Testis (tissue), 3 donors: ENCODE data around the gene TAB2. TPM values are rescaled to one million over a fixed set of nuclear protein-coding genes. Genes with fewer than 3 reads are reported as not detected.

Experiments
- DNase-seq: peaks from one replicate; pipeline ENCODE4 v3.0.0-alpha.2; 2019
- H3K27ac ChIP-seq, 2 donors: fragments of 200-600 bp; sonication (generic); one replicate each; pipeline ENCODE4 v1.5.1; 2019
- H3K27me3 ChIP-seq: fragments of 200-600 bp; sonication (generic); one replicate; pipeline ENCODE4 v1.5.1; 2019
- H3K36me3 ChIP-seq: fragments of 200-600 bp; sonication (generic); one replicate; pipeline ENCODE4 v1.5.1; 2017; ENCODE audit warnings: low read depth; ENCODE audit errors: missing control alignments
- H3K4me1 ChIP-seq: fragments of 200-600 bp; sonication (generic); one replicate; pipeline ENCODE4 v1.5.1; 2019
- H3K4me3 ChIP-seq, 2 donors: fragments of 200-600 bp; sonication (generic); one replicate each; pipeline ENCODE4 v1.5.1; 2017 to 2019
- H3K9me3 ChIP-seq: fragments of 200-600 bp; sonication (generic); one replicate; pipeline ENCODE4 v1.5.1; 2017
- POLR2A ChIP-seq: fragments of 450-650 bp; IDR thresholded peaks from one replicate; pipeline ENCODE4 v1.6.1; 2017; ENCODE audit warnings: antibody characterized with exemption, mild to moderate bottlenecking, moderate library complexity
- WGBS, 2 donors: methylation state at CpG; one replicate each; pipeline ENCODE4 v1.1.5; 2018; 5-methylcytosine and 5-hydroxymethylcytosine counted together
- intact Hi-C: fragments of 100-400 bp; cut with DNase I; formaldehyde crosslinking; loops from one replicate; pipeline ENCODE4 v1.15.1; 2023; ENCODE audit warnings: low total_unique reads
- polyA plus RNA-seq: library from polyadenylated mRNA; stranded (reverse); fragments of 350-450 nt; fragmentation: Illumina TruSeq; extraction: RNeasy Lipid Tissue Mini Kit (QIAGEN cat#74804); gene quantifications from one replicate; pipeline ENCODE4 v1.2.3, GENCODE V29; 2014; ENCODE audit warnings: low read depth, low replicate concordance; ENCODE audit not compliant: insufficient read depth
- total RNA-seq, 2 donors: library from RNA; depleted of rRNA; stranded (reverse); fragments of >200 nt; gene quantifications; one replicate each; pipeline ENCODE4 v1.2.3, GENCODE V29; 2016
- TF ChIP-seq, protein P1 (sequence below), 3 experiments: fragments of 450-650 bp in 2 of 3; fragments of 200-600 bp in 1 of 3; sonication (generic) in 1 of 3; IDR thresholded peaks; one replicate each; pipeline ENCODE4 v1.5.1; 2016 to 2019; ENCODE audit warnings: antibody characterized with exemption in 3 of 3, mild to moderate bottlenecking in 2 of 3, moderate library complexity in 1 of 3

The TAB2 gene
- total and polyA plus RNA-seq, 3 donors from 2014 or later: 45.1 to 84.7 (median 61.0) TPM

DNA sequence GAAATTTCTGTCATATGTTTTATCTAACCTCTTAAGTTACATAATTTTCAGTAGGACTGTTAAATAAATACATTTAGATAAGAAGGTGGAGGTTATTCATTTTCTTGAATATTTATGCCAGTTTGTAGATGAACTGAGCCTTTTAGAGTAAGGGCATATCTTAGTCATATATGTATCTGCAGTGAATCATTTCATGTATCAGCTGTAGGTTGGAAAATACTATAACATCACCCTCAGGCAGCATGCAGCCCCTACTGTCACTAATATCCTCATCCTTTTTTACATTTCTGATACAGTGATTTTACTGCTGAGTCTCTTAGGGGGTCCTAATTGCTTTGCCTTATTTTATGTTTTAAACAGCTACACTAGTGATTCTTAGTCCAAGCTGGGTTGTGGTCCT, 63.0 kb downstream of the TAB2 start:
- H3K4me3 ChIP-seq: no peak overlapping the region
- no peaks in the 10 kb centered on the region for H3K27me3 ChIP-seq
- H3K27ac ChIP-seq: no peak overlapping the region
- no peaks in the 10 kb centered on the region for H3K4me1 ChIP-seq
- H3K36me3 ChIP-seq: no peaks in the 10 kb centered on the region
- intact Hi-C loops: no loop called here
- H3K9me3 ChIP-seq: no peaks in the 10 kb centered on the region
- no peak for DNase-seq
- TF ChIP-seq POLR2A: no peak
- TF ChIP-seq, protein P1, sequence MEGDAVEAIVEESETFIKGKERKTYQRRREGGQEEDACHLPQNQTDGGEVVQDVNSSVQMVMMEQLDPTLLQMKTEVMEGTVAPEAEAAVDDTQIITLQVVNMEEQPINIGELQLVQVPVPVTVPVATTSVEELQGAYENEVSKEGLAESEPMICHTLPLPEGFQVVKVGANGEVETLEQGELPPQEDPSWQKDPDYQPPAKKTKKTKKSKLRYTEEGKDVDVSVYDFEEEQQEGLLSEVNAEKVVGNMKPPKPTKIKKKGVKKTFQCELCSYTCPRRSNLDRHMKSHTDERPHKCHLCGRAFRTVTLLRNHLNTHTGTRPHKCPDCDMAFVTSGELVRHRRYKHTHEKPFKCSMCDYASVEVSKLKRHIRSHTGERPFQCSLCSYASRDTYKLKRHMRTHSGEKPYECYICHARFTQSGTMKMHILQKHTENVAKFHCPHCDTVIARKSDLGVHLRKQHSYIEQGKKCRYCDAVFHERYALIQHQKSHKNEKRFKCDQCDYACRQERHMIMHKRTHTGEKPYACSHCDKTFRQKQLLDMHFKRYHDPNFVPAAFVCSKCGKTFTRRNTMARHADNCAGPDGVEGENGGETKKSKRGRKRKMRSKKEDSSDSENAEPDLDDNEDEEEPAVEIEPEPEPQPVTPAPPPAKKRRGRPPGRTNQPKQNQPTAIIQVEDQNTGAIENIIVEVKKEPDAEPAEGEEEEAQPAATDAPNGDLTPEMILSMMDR (IDR thresholded peaks at IDR 0.05): no peak

DNA sequence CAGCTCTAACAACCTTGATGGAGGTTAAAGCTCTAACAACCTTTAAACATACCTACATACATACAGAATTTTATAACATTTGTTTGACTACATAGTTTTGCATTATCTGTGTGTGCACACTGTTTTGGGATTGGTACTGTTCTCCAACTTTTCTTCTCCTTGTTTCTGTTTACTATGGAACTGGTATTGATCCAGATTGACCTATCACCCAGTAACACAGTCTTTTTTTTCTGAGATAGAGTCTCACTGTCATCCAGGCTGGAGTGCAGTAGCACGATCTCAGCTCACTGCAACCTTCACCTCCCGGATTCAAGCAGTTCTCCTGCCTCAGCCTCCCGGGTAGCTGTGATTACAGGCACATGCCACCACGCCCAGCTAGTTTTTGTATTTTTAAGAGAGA, 65.9 kb downstream of the TAB2 start:
- 90 to 100% methylated on average over 4 of the region's 4 CpGs for WGBS, 2 donors
- H3K27ac ChIP-seq: no peak overlapping the region
- no peak for TF ChIP-seq POLR2A
- TF ChIP-seq, protein P1 (IDR thresholded peaks at IDR 0.05): no peak

DNA sequence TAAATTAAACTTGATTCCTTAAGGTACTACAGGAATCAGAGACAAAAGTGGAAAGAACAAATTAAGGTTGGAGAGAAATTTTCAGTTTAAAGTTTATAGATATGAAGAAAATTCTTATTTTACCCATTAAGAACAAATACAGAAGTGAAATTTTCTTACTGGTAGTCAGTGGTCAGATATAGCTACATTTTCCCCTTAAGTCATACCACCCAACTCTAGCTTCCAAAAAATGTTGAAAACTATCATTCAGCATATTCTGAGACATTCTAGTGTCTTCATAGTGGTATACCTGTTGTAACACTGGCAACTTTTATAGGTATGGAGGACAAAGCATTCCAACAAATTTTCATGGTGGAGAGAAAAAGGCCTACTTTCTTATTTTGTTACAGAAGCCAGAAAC, 67.0 kb downstream of the TAB2 start:
- Histone ChIP-seq H3K36me3 (no peaks in the 10 kb centered on the region), H3K27ac (no peak overlapping the region), H3K27me3 (no peaks in the 10 kb centered on the region), H3K4me1 (no peaks in the 10 kb centered on the region), H3K9me3 (no peaks in the 10 kb centered on the region), H3K4me3 (no peak overlapping the region)
- intact Hi-C loops: no loop called here
- DNase-seq: no peak
- TF ChIP-seq POLR2A: no peak
- TF ChIP-seq, protein P1 (IDR thresholded peaks at IDR 0.05): no peak

More for the DNA sequence above, 65.9 kb downstream of the TAB2 start:
- Histone ChIP-seq H3K36me3 (no peaks in the 10 kb centered on the region), H3K4me1 (no peaks in the 10 kb centered on the region), H3K27me3 (no peaks in the 10 kb centered on the region), H3K9me3 (no peaks in the 10 kb centered on the region), H3K4me3 (no peak overlapping the region)
- intact Hi-C loops: no loop called here
- DNase-seq: no peak

DNA sequence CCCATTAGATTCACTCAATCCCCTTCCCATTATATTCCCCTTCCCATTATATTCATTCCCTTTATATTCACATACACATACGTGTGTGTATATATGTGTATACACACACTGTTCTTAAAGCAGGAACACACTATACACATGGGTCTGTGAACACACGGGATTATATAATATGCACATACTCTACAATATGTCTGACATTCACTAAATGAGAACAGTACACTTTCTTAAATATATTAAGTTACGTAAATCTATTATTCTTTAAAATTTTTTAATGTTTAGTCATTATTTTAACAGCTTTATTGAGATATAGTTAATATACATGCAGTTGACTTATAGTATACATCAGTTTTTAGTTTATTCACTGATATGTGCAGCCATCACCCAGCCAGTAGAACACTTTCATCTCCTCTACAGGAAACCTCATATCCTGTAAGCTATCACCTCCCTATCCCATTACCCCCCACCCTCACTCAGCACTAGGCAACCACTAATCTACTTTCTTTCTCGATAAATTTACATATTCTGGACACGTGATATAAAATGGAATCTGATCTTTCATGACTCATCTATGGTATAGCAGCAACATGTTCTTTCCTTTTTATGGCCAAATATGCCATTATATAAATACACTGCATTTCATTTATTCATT, 68.6 kb downstream of the TAB2 start:
- intact Hi-C loops: no loop called here
- Histone ChIP-seq H3K9me3 (no peaks in the 10 kb centered on the region), H3K4me1 (no peaks in the 10 kb centered on the region), H3K36me3 (no peaks in the 10 kb centered on the region), H3K27ac (no peak overlapping the region), H3K4me3 (no peak overlapping the region), H3K27me3 (no peaks in the 10 kb centered on the region)
- no peak for DNase-seq
- WGBS, 2 donors: 92 to 96% methylated on average over 5 of the region's 5 CpGs
- TF ChIP-seq, protein P1 (IDR thresholded peaks at IDR 0.05): no peak
- no peak for TF ChIP-seq POLR2A
